Stimulated activated CD4-positive, alpha-beta T cell treated with anti-CD3 and anti-CD28 coated beads, Interleukin-15, amount 100 ng/mL, for 1 hour (primary cell): Measurements from ENCODE around the gene LDLRAD3.
"Not testable (repeated sequence)": the region's sequence is repeated elsewhere in the genome, so short reads cannot be mapped to it uniquely, and the experiment has no call there.

Experiments
- DNase-seq, 2 donors: peaks; one replicate each; pipeline ENCODE4 v3.0.0-alpha.2; 2020; ENCODE audit warnings: low read depth in 1 of 2, low spot score in 1 of 2

Gene LDLRAD3

GRCh38 chr11:35943713-35944502 is at the start of gene LDLRAD3:
TSS of gene LDLRAD3 (plus strand) at chr11:35944062. CDS start at chr11:35944099, 37 bp downstream.
- DNase-seq = peak in 1 of 2 donors; percentile 37

- no peak for DNase-seq
Observed at GRCh38 chr11:35897019-35897418, 46.8 kb upstream of the LDLRAD3 start.

- DNase-seq = no peak
Observed at GRCh38 chr11:35902961-35903360, 40.9 kb upstream of the LDLRAD3 start.

GRCh38 chr11:35905646-35906276 is 38.1 kb upstream of the LDLRAD3 start:
- no peak for DNase-seq

GRCh38 chr11:35906277-35906661 is 37.6 kb upstream of the LDLRAD3 start:
- no peak for DNase-seq

- DNase-seq = no peak
Observed at GRCh38 chr11:35906681-35907080, 37.2 kb upstream of the LDLRAD3 start.

- no peak for DNase-seq
Observed at GRCh38 chr11:35907648-35908431, 36.0 kb upstream of the LDLRAD3 start.

GRCh38 chr11:35908432-35908771 is 35.5 kb upstream of the LDLRAD3 start:
- not testable (repeated sequence) for DNase-seq

- DNase-seq = no peak
Observed at GRCh38 chr11:35909511-35910265, 34.2 kb upstream of the LDLRAD3 start.

- no peak for DNase-seq
Observed at GRCh38 chr11:35911013-35911412, 32.8 kb upstream of the LDLRAD3 start.

- DNase-seq = no peak
Observed at GRCh38 chr11:35911616-35912165, 32.2 kb upstream of the LDLRAD3 start.

- not testable (repeated sequence) for DNase-seq
Observed at GRCh38 chr11:35912436-35912835, 31.4 kb upstream of the LDLRAD3 start.

- DNase-seq = no peak
Observed at GRCh38 chr11:35912883-35913624, 30.8 kb upstream of the LDLRAD3 start.

- DNase-seq = no peak
Observed at GRCh38 chr11:35914816-35915215, 29.0 kb upstream of the LDLRAD3 start.

- DNase-seq = no peak
Observed at GRCh38 chr11:35916270-35916669, 27.6 kb upstream of the LDLRAD3 start.

- DNase-seq = no peak
Observed at GRCh38 chr11:35917676-35918075, 26.2 kb upstream of the LDLRAD3 start.

- DNase-seq = no peak
Observed at GRCh38 chr11:35918716-35919115, 25.1 kb upstream of the LDLRAD3 start.

GRCh38 chr11:35919244-35919643 is 24.6 kb upstream of the LDLRAD3 start:
- no peak for DNase-seq

- no peak for DNase-seq
Observed at GRCh38 chr11:35923452-35923851, 20.4 kb upstream of the LDLRAD3 start.

GRCh38 chr11:35924811-35925210 is 19.1 kb upstream of the LDLRAD3 start:
- no peak for DNase-seq
